Measurements from ENCODE around the gene MEX3B.

DNA sequence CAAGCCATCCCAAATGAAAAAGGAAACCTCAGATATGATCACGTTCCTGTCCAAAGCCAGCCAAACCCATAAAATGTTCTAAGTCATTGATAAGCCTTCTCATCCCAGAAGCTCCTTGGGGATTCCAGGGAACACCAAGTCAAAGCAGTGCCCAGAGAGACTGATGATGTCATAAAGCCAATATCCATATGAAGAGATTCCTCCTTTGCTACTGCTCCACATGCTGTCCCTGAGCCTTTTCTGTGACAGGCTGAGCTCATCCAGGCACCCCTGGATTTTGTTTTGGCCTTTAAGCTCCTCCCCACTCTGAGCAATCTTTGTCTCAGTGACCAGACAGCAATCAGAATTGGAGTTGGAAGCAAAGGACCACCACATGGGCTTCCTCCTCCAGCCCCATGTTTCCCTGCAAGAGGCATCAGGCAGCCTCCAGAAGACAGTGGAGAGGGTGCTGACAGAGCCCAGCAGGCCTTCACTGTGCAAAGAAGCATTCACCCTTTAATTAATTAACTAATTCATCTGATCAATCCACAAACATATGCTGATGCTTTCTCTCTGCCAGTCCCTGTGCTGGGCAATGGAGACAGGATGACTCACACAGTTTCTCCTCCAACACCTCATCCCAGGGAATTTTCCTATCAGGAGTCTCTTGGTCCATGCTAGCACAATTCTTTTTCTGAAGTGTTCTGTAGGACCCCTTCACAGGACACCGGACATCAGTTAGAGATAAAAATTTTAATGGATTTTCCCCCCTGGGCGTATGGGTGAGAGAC is 25.0 kb downstream of the MEX3B start:
- TF ChIP-seq, protein P1, sequence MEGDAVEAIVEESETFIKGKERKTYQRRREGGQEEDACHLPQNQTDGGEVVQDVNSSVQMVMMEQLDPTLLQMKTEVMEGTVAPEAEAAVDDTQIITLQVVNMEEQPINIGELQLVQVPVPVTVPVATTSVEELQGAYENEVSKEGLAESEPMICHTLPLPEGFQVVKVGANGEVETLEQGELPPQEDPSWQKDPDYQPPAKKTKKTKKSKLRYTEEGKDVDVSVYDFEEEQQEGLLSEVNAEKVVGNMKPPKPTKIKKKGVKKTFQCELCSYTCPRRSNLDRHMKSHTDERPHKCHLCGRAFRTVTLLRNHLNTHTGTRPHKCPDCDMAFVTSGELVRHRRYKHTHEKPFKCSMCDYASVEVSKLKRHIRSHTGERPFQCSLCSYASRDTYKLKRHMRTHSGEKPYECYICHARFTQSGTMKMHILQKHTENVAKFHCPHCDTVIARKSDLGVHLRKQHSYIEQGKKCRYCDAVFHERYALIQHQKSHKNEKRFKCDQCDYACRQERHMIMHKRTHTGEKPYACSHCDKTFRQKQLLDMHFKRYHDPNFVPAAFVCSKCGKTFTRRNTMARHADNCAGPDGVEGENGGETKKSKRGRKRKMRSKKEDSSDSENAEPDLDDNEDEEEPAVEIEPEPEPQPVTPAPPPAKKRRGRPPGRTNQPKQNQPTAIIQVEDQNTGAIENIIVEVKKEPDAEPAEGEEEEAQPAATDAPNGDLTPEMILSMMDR (tag by site-specific recombination; IDR thresholded peaks at IDR 0.05) = no peak
- TF ChIP-seq, protein P2, sequence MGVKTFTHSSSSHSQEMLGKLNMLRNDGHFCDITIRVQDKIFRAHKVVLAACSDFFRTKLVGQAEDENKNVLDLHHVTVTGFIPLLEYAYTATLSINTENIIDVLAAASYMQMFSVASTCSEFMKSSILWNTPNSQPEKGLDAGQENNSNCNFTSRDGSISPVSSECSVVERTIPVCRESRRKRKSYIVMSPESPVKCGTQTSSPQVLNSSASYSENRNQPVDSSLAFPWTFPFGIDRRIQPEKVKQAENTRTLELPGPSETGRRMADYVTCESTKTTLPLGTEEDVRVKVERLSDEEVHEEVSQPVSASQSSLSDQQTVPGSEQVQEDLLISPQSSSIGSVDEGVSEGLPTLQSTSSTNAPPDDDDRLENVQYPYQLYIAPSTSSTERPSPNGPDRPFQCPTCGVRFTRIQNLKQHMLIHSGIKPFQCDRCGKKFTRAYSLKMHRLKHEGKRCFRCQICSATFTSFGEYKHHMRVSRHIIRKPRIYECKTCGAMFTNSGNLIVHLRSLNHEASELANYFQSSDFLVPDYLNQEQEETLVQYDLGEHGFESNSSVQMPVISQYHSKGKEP (tag by site-specific recombination; IDR thresholded peaks at IDR 0.05) = no peak
- no peak for TF ChIP-seq TCF7L2 (IDR thresholded peaks at IDR 0.05; ENCODE audit: borderline replicate concordance, low read depth, low read length)
- TF ChIP-seq ZNF274 (IDR thresholded peaks at IDR 0.05; ENCODE audit: low read length) = no peak
- no peak for TF ChIP-seq ZNF274 (tag by site-specific recombination; IDR thresholded peaks at IDR 0.05; ENCODE audit: borderline replicate concordance)
- no peak for TF ChIP-seq ZNF24 (tag by site-specific recombination; IDR thresholded peaks at IDR 0.05)
- no peak for TF ChIP-seq ZNF701 (tag by site-specific recombination; IDR thresholded peaks at IDR 0.05)
- no peak for TF ChIP-seq ZBTB7A (tag by site-specific recombination; IDR thresholded peaks at IDR 0.05; ENCODE audit: low read depth)
- no peak for TF ChIP-seq ZNF184 (tag by site-specific recombination; IDR thresholded peaks at IDR 0.05)
- no peak for TF ChIP-seq HOXD13 (CRISPR knock-in tag; IDR thresholded peaks at IDR 0.05; ENCODE audit: borderline replicate concordance)
- TF ChIP-seq, protein P3, sequence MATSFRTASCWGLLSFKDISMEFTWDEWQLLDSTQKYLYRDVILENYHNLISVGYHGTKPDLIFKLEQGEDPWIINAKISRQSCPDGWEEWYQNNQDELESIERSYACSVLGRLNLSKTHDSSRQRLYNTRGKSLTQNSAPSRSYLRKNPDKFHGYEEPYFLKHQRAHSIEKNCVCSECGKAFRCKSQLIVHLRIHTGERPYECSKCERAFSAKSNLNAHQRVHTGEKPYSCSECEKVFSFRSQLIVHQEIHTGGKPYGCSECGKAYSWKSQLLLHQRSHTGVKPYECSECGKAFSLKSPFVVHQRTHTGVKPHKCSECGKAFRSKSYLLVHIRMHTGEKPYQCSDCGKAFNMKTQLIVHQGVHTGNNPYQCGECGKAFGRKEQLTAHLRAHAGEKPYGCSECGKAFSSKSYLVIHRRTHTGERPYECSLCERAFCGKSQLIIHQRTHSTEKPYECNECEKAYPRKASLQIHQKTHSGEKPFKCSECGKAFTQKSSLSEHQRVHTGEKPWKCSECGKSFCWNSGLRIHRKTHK (tag by site-specific recombination; IDR thresholded peaks at IDR 0.05) = no peak
- TF ChIP-seq, protein P4, sequence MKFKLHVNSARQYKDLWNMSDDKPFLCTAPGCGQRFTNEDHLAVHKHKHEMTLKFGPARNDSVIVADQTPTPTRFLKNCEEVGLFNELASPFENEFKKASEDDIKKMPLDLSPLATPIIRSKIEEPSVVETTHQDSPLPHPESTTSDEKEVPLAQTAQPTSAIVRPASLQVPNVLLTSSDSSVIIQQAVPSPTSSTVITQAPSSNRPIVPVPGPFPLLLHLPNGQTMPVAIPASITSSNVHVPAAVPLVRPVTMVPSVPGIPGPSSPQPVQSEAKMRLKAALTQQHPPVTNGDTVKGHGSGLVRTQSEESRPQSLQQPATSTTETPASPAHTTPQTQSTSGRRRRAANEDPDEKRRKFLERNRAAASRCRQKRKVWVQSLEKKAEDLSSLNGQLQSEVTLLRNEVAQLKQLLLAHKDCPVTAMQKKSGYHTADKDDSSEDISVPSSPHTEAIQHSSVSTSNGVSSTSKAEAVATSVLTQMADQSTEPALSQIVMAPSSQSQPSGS (tag by site-specific recombination; IDR thresholded peaks at IDR 0.05; ENCODE audit: low read depth) = peak; percentile 81

All from HEK293 (cell line).